ENCODE data around the gene DHTKD1.
"Not testable (repeated sequence)": the region's sequence is repeated elsewhere in the genome, so short reads cannot be mapped to it uniquely, and the experiment has no call there.

The DHTKD1 gene

GRCh38 chr10:12048547-12048946 is 20.2 kb upstream of the DHTKD1 start:
- DNase-seq (ENCODE audit: insufficient read length, low spot score) (no peak), FAIRE-seq (no peak)
- no peak for TF ChIP-seq POLR2A (IDR thresholded peaks at IDR 0.05; ENCODE audit: low read depth, low read length)

- no peak for TF ChIP-seq POLR2A (IDR thresholded peaks at IDR 0.05; ENCODE audit: low read depth, low read length)
These were observed 18.2 kb upstream of the DHTKD1 start for GRCh38 chr10:12050528-12050927.

GRCh38 chr10:12051241-12051640 is 17.5 kb upstream of the DHTKD1 start:
- DNase-seq (ENCODE audit: insufficient read length, low spot score) (no peak), FAIRE-seq (no peak)
- TF ChIP-seq POLR2A (IDR thresholded peaks at IDR 0.05; ENCODE audit: low read depth, low read length), result no peak

More at GRCh38 chr10:12050528-12050927, 18.2 kb upstream of the DHTKD1 start:
- no peak for DNase-seq (ENCODE audit: insufficient read length, low spot score)
- FAIRE-seq, result no peak

GRCh38 chr10:12055732-12056131 is 13.0 kb upstream of the DHTKD1 start:
- no peak for FAIRE-seq
- TF ChIP-seq POLR2A (IDR thresholded peaks at IDR 0.05; ENCODE audit: low read depth, low read length), result no peak
- no peak for DNase-seq (ENCODE audit: insufficient read length, low spot score)

GRCh38 chr10:12056748-12057147 is 12.0 kb upstream of the DHTKD1 start:
- DNase-seq (ENCODE audit: insufficient read length, low spot score) (no peak), FAIRE-seq (no peak)
- TF ChIP-seq POLR2A (IDR thresholded peaks at IDR 0.05; ENCODE audit: low read depth, low read length), result no peak

- no peak for FAIRE-seq
- no peak for TF ChIP-seq POLR2A (IDR thresholded peaks at IDR 0.05; ENCODE audit: low read depth, low read length)
- no peak for DNase-seq (ENCODE audit: insufficient read length, low spot score)
These were observed 7.6 kb upstream of the DHTKD1 start for GRCh38 chr10:12061124-12061523.

- FAIRE-seq (no peak), DNase-seq (ENCODE audit: insufficient read length, low spot score) (no peak)
- no peak for TF ChIP-seq POLR2A (IDR thresholded peaks at IDR 0.05; ENCODE audit: low read depth, low read length)
These were observed 5.8 kb upstream of the DHTKD1 start for GRCh38 chr10:12062754-12063482.

GRCh38 chr10:12063483-12063818 is 5.3 kb upstream of the DHTKD1 start:
- no peak for TF ChIP-seq POLR2A (IDR thresholded peaks at IDR 0.05; ENCODE audit: low read depth, low read length)
- no peak for FAIRE-seq
- no peak for DNase-seq (ENCODE audit: insufficient read length, low spot score)

- no peak for TF ChIP-seq POLR2A (IDR thresholded peaks at IDR 0.05; ENCODE audit: low read depth, low read length)
- FAIRE-seq (peak; percentile 84), DNase-seq (ENCODE audit: insufficient read length, low spot score) (peak; percentile 73)
These were observed 1.4 kb upstream of the DHTKD1 start for GRCh38 chr10:12067336-12067735.

- FAIRE-seq; DNase-seq (ENCODE audit: insufficient read length, low spot score): not testable (repeated sequence)
These were observed 2.7 kb downstream of the DHTKD1 start for GRCh38 chr10:12071441-12071840.

GRCh38 chr10:12073526-12073925 is 4.8 kb downstream of the DHTKD1 start:
- TF ChIP-seq POLR2A (IDR thresholded peaks at IDR 0.05; ENCODE audit: low read depth, low read length), result no peak
- no peak for FAIRE-seq
- no peak for DNase-seq (ENCODE audit: insufficient read length, low spot score)

GRCh38 chr10:12077580-12078180 is 8.9 kb downstream of the DHTKD1 start:
- FAIRE-seq (no peak), DNase-seq (ENCODE audit: insufficient read length, low spot score) (no peak)
- TF ChIP-seq POLR2A (IDR thresholded peaks at IDR 0.05; ENCODE audit: low read depth, low read length), result no peak

GRCh38 chr10:12081470-12081869 is 12.7 kb downstream of the DHTKD1 start:
- no peak for DNase-seq (ENCODE audit: insufficient read length, low spot score)
- FAIRE-seq, result no peak
- no peak for TF ChIP-seq POLR2A (IDR thresholded peaks at IDR 0.05; ENCODE audit: low read depth, low read length)

- FAIRE-seq, result no peak
- no peak for TF ChIP-seq POLR2A (IDR thresholded peaks at IDR 0.05; ENCODE audit: low read depth, low read length)
- peak; percentile 35 for DNase-seq (ENCODE audit: insufficient read length, low spot score)
These were observed 13.3 kb downstream of the DHTKD1 start for GRCh38 chr10:12081879-12082557.

GRCh38 chr10:12088919-12089318 is 20.2 kb downstream of the DHTKD1 start:
- DNase-seq (ENCODE audit: insufficient read length, low spot score) (no peak), FAIRE-seq (no peak)
- TF ChIP-seq POLR2A (IDR thresholded peaks at IDR 0.05; ENCODE audit: low read depth, low read length), result no peak
